ENCODE measurements around the gene SLIT3. TPM values are rescaled to one million over a fixed set of nuclear protein-coding genes. Genes with fewer than 3 reads are reported as not detected.
A peak's percentile ranks its signal among the peaks of the same experiment; 100 is the strongest.

Gene SLIT3
- polyA plus RNA-seq, 1 donor: 18.3 TPM

- H3K9me3 ChIP-seq (ENCODE audit: control insufficient read depth, low read depth, low read length): no peaks in the 10 kb centered on the region
- WGBS (ENCODE audit: insufficient coverage, low lambda C conversion rate): no CpG with 5 or more reads among the region's 5 CpGs
These were observed 347.6 kb downstream of the SLIT3 start for GRCh38 chr5:168953351-168953750.

GRCh38 chr5:168952196-168952595 lies 348.7 kb downstream of the SLIT3 start:
- H3K4me1 ChIP-seq (ENCODE audit: control insufficient read depth, insufficient read depth, low read length): no peaks in the 10 kb centered on the region
- 82% methylated on average over 2 of the region's 6 CpGs for WGBS (ENCODE audit: insufficient coverage, low lambda C conversion rate)
- H3K27ac ChIP-seq (ENCODE audit: low read length): no peak overlapping the region

More at GRCh38 chr5:168953351-168953750, 347.6 kb downstream of the SLIT3 start:
- no peak overlapping the region for H3K27ac ChIP-seq (ENCODE audit: low read length)
- H3K36me3 ChIP-seq (ENCODE audit: control insufficient read depth, insufficient read depth, low read length): no peaks in the 10 kb centered on the region
- no peaks in the 10 kb centered on the region for H3K4me1 ChIP-seq (ENCODE audit: control insufficient read depth, insufficient read depth, low read length)
- no peak overlapping the region for H3K4me3 ChIP-seq (ENCODE audit: low read length)
- no peaks in the 10 kb centered on the region for H3K27me3 ChIP-seq (ENCODE audit: control insufficient read depth, insufficient read depth, low read length)
- DNase-seq: no peak

GRCh38 chr5:168951769-168952168 lies 349.2 kb downstream of the SLIT3 start:
- WGBS (ENCODE audit: insufficient coverage, low lambda C conversion rate): 100% methylated on average over 2 of the region's 5 CpGs
- Histone ChIP-seq H3K4me3 (ENCODE audit: low read length) (no peak overlapping the region), H3K27ac (ENCODE audit: low read length) (no peak overlapping the region), H3K27me3 (ENCODE audit: control insufficient read depth, insufficient read depth, low read length) (no peaks in the 10 kb centered on the region), H3K36me3 (ENCODE audit: control insufficient read depth, insufficient read depth, low read length) (no peaks in the 10 kb centered on the region), H3K4me1 (ENCODE audit: control insufficient read depth, insufficient read depth, low read length) (no peaks in the 10 kb centered on the region), H3K9me3 (ENCODE audit: control insufficient read depth, low read depth, low read length) (no peaks in the 10 kb centered on the region)
- DNase-seq: no peak

More at GRCh38 chr5:168952196-168952595, 348.7 kb downstream of the SLIT3 start:
- no peaks in the 10 kb centered on the region for H3K36me3 ChIP-seq (ENCODE audit: control insufficient read depth, insufficient read depth, low read length)
- no peaks in the 10 kb centered on the region for H3K9me3 ChIP-seq (ENCODE audit: control insufficient read depth, low read depth, low read length)
- no peak for DNase-seq
- H3K27me3 ChIP-seq (ENCODE audit: control insufficient read depth, insufficient read depth, low read length): no peaks in the 10 kb centered on the region
- H3K4me3 ChIP-seq (ENCODE audit: low read length): no peak overlapping the region

GRCh38 chr5:168951356-168951755 lies 349.6 kb downstream of the SLIT3 start:
- Histone ChIP-seq H3K4me3 (ENCODE audit: low read length) (no peak overlapping the region), H3K27me3 (ENCODE audit: control insufficient read depth, insufficient read depth, low read length) (no peaks in the 10 kb centered on the region), H3K4me1 (ENCODE audit: control insufficient read depth, insufficient read depth, low read length) (no peaks in the 10 kb centered on the region), H3K9me3 (ENCODE audit: control insufficient read depth, low read depth, low read length) (no peaks in the 10 kb centered on the region), H3K36me3 (ENCODE audit: control insufficient read depth, insufficient read depth, low read length) (no peaks in the 10 kb centered on the region), H3K27ac (ENCODE audit: low read length) (no peak overlapping the region)
- DNase-seq: no peak
- WGBS (ENCODE audit: insufficient coverage, low lambda C conversion rate): 80% methylated on average over 1 of the region's 1 CpG

GRCh38 chr5:168950241-168950951 lies 350.5 kb downstream of the SLIT3 start:
- WGBS (ENCODE audit: insufficient coverage, low lambda C conversion rate): 100% methylated on average over 1 of the region's 7 CpGs
- H3K27ac ChIP-seq (ENCODE audit: low read length): no peak overlapping the region

GRCh38 chr5:168948746-168949145 lies 352.2 kb downstream of the SLIT3 start:
- no CpG with 5 or more reads among the region's 3 CpGs for WGBS (ENCODE audit: insufficient coverage, low lambda C conversion rate)
- Histone ChIP-seq H3K9me3 (ENCODE audit: control insufficient read depth, low read depth, low read length) (no peaks in the 10 kb centered on the region), H3K27me3 (ENCODE audit: control insufficient read depth, insufficient read depth, low read length) (no peaks in the 10 kb centered on the region)

More at GRCh38 chr5:168950241-168950951, 350.5 kb downstream of the SLIT3 start:
- H3K9me3 ChIP-seq (ENCODE audit: control insufficient read depth, low read depth, low read length): no peaks in the 10 kb centered on the region
- DNase-seq: no peak
- no peak overlapping the region for H3K4me3 ChIP-seq (ENCODE audit: low read length)
- no peaks in the 10 kb centered on the region for H3K27me3 ChIP-seq (ENCODE audit: control insufficient read depth, insufficient read depth, low read length)
- H3K36me3 ChIP-seq (ENCODE audit: control insufficient read depth, insufficient read depth, low read length): no peaks in the 10 kb centered on the region
- no peaks in the 10 kb centered on the region for H3K4me1 ChIP-seq (ENCODE audit: control insufficient read depth, insufficient read depth, low read length)

GRCh38 chr5:168947212-168947868 lies 353.6 kb downstream of the SLIT3 start:
- H3K36me3 ChIP-seq (ENCODE audit: control insufficient read depth, insufficient read depth, low read length): no peaks in the 10 kb centered on the region
- no peak overlapping the region for H3K4me3 ChIP-seq (ENCODE audit: low read length)
- no peaks in the 10 kb centered on the region for H3K4me1 ChIP-seq (ENCODE audit: control insufficient read depth, insufficient read depth, low read length)
- DNase-seq: peak; percentile 22 to 31
- H3K27me3 ChIP-seq (ENCODE audit: control insufficient read depth, insufficient read depth, low read length): no peaks in the 10 kb centered on the region
- WGBS (ENCODE audit: insufficient coverage, low lambda C conversion rate): 20% methylated on average over 1 of the region's 5 CpGs
- H3K27ac ChIP-seq (ENCODE audit: low read length): peak overlapping the region; percentile 8
- H3K9me3 ChIP-seq (ENCODE audit: control insufficient read depth, low read depth, low read length): no peaks in the 10 kb centered on the region

More at GRCh38 chr5:168948746-168949145, 352.2 kb downstream of the SLIT3 start:
- DNase-seq: no peak
- Histone ChIP-seq H3K27ac (ENCODE audit: low read length) (no peak overlapping the region), H3K36me3 (ENCODE audit: control insufficient read depth, insufficient read depth, low read length) (no peaks in the 10 kb centered on the region), H3K4me1 (ENCODE audit: control insufficient read depth, insufficient read depth, low read length) (no peaks in the 10 kb centered on the region), H3K4me3 (ENCODE audit: low read length) (no peak overlapping the region)

- DNase-seq: no peak
- Histone ChIP-seq H3K9me3 (ENCODE audit: control insufficient read depth, low read depth, low read length) (no peaks in the 10 kb centered on the region), H3K27me3 (ENCODE audit: control insufficient read depth, insufficient read depth, low read length) (no peaks in the 10 kb centered on the region), H3K4me1 (ENCODE audit: control insufficient read depth, insufficient read depth, low read length) (no peaks in the 10 kb centered on the region), H3K4me3 (ENCODE audit: low read length) (no peak overlapping the region), H3K36me3 (ENCODE audit: control insufficient read depth, insufficient read depth, low read length) (no peaks in the 10 kb centered on the region), H3K27ac (ENCODE audit: low read length) (no peak overlapping the region)
- WGBS (ENCODE audit: insufficient coverage, low lambda C conversion rate): no CpG with 5 or more reads among the region's 6 CpGs
These were observed 354.6 kb downstream of the SLIT3 start for GRCh38 chr5:168946363-168946762.

- no peak for DNase-seq
- WGBS (ENCODE audit: insufficient coverage, low lambda C conversion rate): no CpG with 5 or more reads among the region's 5 CpGs
- H3K4me3 ChIP-seq (ENCODE audit: low read length): no peak overlapping the region
- H3K9me3 ChIP-seq (ENCODE audit: control insufficient read depth, low read depth, low read length): no peaks in the 10 kb centered on the region
- H3K36me3 ChIP-seq (ENCODE audit: control insufficient read depth, insufficient read depth, low read length): no peaks in the 10 kb centered on the region
- H3K27me3 ChIP-seq (ENCODE audit: control insufficient read depth, insufficient read depth, low read length): no peaks in the 10 kb centered on the region
- no peaks in the 10 kb centered on the region for H3K4me1 ChIP-seq (ENCODE audit: control insufficient read depth, insufficient read depth, low read length)
- H3K27ac ChIP-seq (ENCODE audit: low read length): no peak overlapping the region
These were observed 356.9 kb downstream of the SLIT3 start for GRCh38 chr5:168944004-168944403.

GRCh38 chr5:168943091-168943884 lies 357.7 kb downstream of the SLIT3 start:
- Histone ChIP-seq H3K9me3 (ENCODE audit: control insufficient read depth, low read depth, low read length) (no peaks in the 10 kb centered on the region), H3K36me3 (ENCODE audit: control insufficient read depth, insufficient read depth, low read length) (no peaks in the 10 kb centered on the region), H3K4me1 (ENCODE audit: control insufficient read depth, insufficient read depth, low read length) (no peaks in the 10 kb centered on the region), H3K4me3 (ENCODE audit: low read length) (no peak overlapping the region), H3K27ac (ENCODE audit: low read length) (no peak overlapping the region), H3K27me3 (ENCODE audit: control insufficient read depth, insufficient read depth, low read length) (no peaks in the 10 kb centered on the region)
- DNase-seq: no peak
- WGBS (ENCODE audit: insufficient coverage, low lambda C conversion rate): 80% methylated on average over 1 of the region's 2 CpGs

Data from large intestine (tissue), 3 donors.